Keratinocyte (primary cell): ENCODE results near the gene CARD9. TPM values are rescaled to one million over a fixed set of nuclear protein-coding genes. Genes with fewer than 3 reads are reported as not detected.

Experiments used
- DNase-seq: peaks from one replicate; pipeline ENCODE4 v3.0.0-alpha.2; 2011; ENCODE audit warnings: low read depth, missing footprints, low spot score
- FAIRE-seq: peaks from 2 replicates; lab custom pipeline; 2011; peaks lifted over from hg19 to GRCh38; lab: Jason Lieb, UNC
- H2AFZ ChIP-seq: 2 replicates; pipeline ENCODE4 v1.6.0; 2012; ENCODE audit warnings: low read length, control low read depth, inconsistent platforms; ENCODE audit not compliant: control insufficient read depth
- H3K27ac ChIP-seq: 2 replicates; pipeline ENCODE4 v1.5.1; 2011; ENCODE audit warnings: low read length; ENCODE audit not compliant: control insufficient read depth, insufficient read depth
- H3K27me3 ChIP-seq: 3 replicates; pipeline ENCODE4 v1.6.0; 2011; ENCODE audit warnings: low read length; ENCODE audit not compliant: control insufficient read depth, insufficient read depth; ENCODE audit errors: extremely low read depth
- H3K36me3 ChIP-seq, 2 experiments: 2 replicates in 1 of 2; 3 replicates in 1 of 2; pipeline ENCODE4 v1.5.1; 2011; ENCODE audit warnings: low read length in 2 of 2, mild to moderate bottlenecking in 1 of 2; ENCODE audit not compliant: control insufficient read depth in 2 of 2, insufficient read depth in 2 of 2; ENCODE audit errors: extremely low read depth in 1 of 2
- H3K4me1 ChIP-seq: 3 replicates; pipeline ENCODE4 v1.5.1; 2011; ENCODE audit warnings: low read length; ENCODE audit not compliant: control insufficient read depth, insufficient read depth; ENCODE audit errors: extremely low read depth
- H3K4me2 ChIP-seq: 3 replicates; pipeline ENCODE4 v1.6.0; 2011; ENCODE audit warnings: low read depth, low read length; ENCODE audit not compliant: control insufficient read depth, insufficient read depth; ENCODE audit errors: extremely low read depth
- H3K4me3 ChIP-seq, 3 experiments: fragments of 200-600 bp in 1 of 3; sonication (generic) in 1 of 3; 2 replicates in 2 of 3; 3 replicates in 1 of 3; pipeline ENCODE4 v1.5.1; 2011 to 2016; ENCODE audit warnings: low read length in 3 of 3, mild to moderate bottlenecking in 3 of 3, control low read depth in 2 of 3, inconsistent platforms in 1 of 3, low read depth in 1 of 3, mixed read lengths in 1 of 3, mixed run types in 1 of 3, moderate library complexity in 1 of 3; ENCODE audit not compliant: control insufficient read depth in 2 of 3, insufficient read depth in 2 of 3; ENCODE audit errors: extremely low read depth in 1 of 3
- H3K79me2 ChIP-seq: 2 replicates; pipeline ENCODE4 v1.6.0; 2012; ENCODE audit warnings: low read length; ENCODE audit not compliant: control insufficient read depth, insufficient read depth
- H3K9ac ChIP-seq: 3 replicates; pipeline ENCODE4 v1.6.0; 2011; ENCODE audit warnings: low read length; ENCODE audit not compliant: control insufficient read depth, insufficient read depth; ENCODE audit errors: extremely low read depth
- H3K9me1 ChIP-seq: 3 replicates; pipeline ENCODE4 v1.6.0; 2011; ENCODE audit warnings: low read length; ENCODE audit not compliant: control insufficient read depth, insufficient read depth; ENCODE audit errors: extremely low read depth
- H3K9me3 ChIP-seq: 2 replicates; pipeline ENCODE4 v1.5.1; 2012; ENCODE audit warnings: low read depth, low read length; ENCODE audit not compliant: control insufficient read depth
- H4K20me1 ChIP-seq: 3 replicates; pipeline ENCODE4 v1.6.0; 2011; ENCODE audit warnings: low read length; ENCODE audit not compliant: control insufficient read depth, insufficient read depth; ENCODE audit errors: extremely low read depth
- CTCF ChIP-seq, 3 experiments: IDR thresholded peaks in 1 of 3; conservative IDR thresholded peaks in 1 of 3; optimal IDR thresholded peaks in 1 of 3; 2 replicates in 2 of 3; 3 replicates in 1 of 3; pipeline versions ENCODE3 to v1.5.1; 2011; ENCODE audit warnings: low read length in 3 of 3, mild to moderate bottlenecking in 3 of 3, moderate library complexity in 2 of 3, control low read depth in 1 of 3, inconsistent platforms in 1 of 3; ENCODE audit not compliant: insufficient read depth in 2 of 3; ENCODE audit errors: extremely low read depth in 1 of 3
- EZH2 ChIP-seq: IDR thresholded peaks from one replicate; pipeline ENCODE4 v1.6.1; 2012; ENCODE audit warnings: inconsistent platforms, mild to moderate bottlenecking, low read length, moderate library complexity
- dilution Hi-C: fragments of 300-500 bp; cut with MboI; formaldehyde crosslinking; loops from one replicate; pipeline ENCODE4 v1.7.0; 2020; ENCODE audit warnings: low sequenced_read_pairs; ENCODE audit not compliant: extremely low pct_ligation_motif_present
- polyA plus RNA-seq, 5 experiments: library from polyadenylated mRNA; depleted of rRNA in 3 of 5; stranded (reverse) in 3 of 5; stranded (forward) in 1 of 5; unstranded in 1 of 5; fragments of >200 nt; gene quantifications; 1 replicate in 1 of 5; 2 replicates in 3 of 5; 3 replicates in 1 of 5; pipeline versions ENCODE4 v1.2.1 to v1.2.3, GENCODE V29; 2011 to 2012; ENCODE audit warnings: missing spikeins in 2 of 5, low read depth in 1 of 5, low replicate concordance in 1 of 5

Gene CARD9
- polyA plus RNA-seq, 1 donor (not counting 4 experiments of a cell fraction or from before 2014, with no cell fraction given): 0.07 TPM

GRCh38 chr9:136381966-136382513 lies 8.6 kb upstream of the CARD9 start:
- H3K9ac ChIP-seq: no peak overlapping the region
- H4K20me1 ChIP-seq: peaks cover under 1% of the 10 kb centered on the region
- no peaks in the 10 kb centered on the region for H3K9me1 ChIP-seq
- no peaks in the 10 kb centered on the region for H3K27me3 ChIP-seq
- no peak overlapping the region for H3K4me2 ChIP-seq
- no peak overlapping the region for H3K27ac ChIP-seq
- dilution Hi-C loops: no loop called here
- DNase-seq: no peak
- no peaks in the 10 kb centered on the region for H3K4me1 ChIP-seq
- H2AFZ ChIP-seq: no peak overlapping the region
- H3K79me2 ChIP-seq: no peaks in the 10 kb centered on the region
- peaks cover 28 to 42% of the 10 kb centered on the region in 2 experiments for H3K36me3 ChIP-seq
- FAIRE-seq: no peak
- TF ChIP-seq CTCF (optimal IDR thresholded peaks at IDR 0.05 in 1 of 3, IDR thresholded peaks at IDR 0.05 in 1 of 3, conservative IDR thresholded peaks at IDR 0.05 in 1 of 3; ENCODE audit: extremely low read depth in 1 of 3, insufficient read depth in 2 of 3, low read length in 3 of 3) (no peak), EZH2 (no peak)
- no peak overlapping the region for H3K4me3 ChIP-seq
- H3K9me3 ChIP-seq: no peaks in the 10 kb centered on the region

- no peak overlapping the region for H3K4me2 ChIP-seq
- no peaks in the 10 kb centered on the region for H3K27me3 ChIP-seq
- FAIRE-seq (no peak), DNase-seq (no peak)
- no peaks in the 10 kb centered on the region for H3K9me1 ChIP-seq
- H3K4me3 ChIP-seq: no peak overlapping the region
- H3K4me1 ChIP-seq: no peaks in the 10 kb centered on the region
- H2AFZ ChIP-seq: no peak overlapping the region
- H3K9me3 ChIP-seq: no peaks in the 10 kb centered on the region
- peaks cover 25 to 42% of the 10 kb centered on the region in 2 experiments for H3K36me3 ChIP-seq
- H3K27ac ChIP-seq: no peak overlapping the region
- no peaks in the 10 kb centered on the region for H3K79me2 ChIP-seq
- dilution Hi-C loops: no loop called here
- H3K9ac ChIP-seq: no peak overlapping the region
- TF ChIP-seq EZH2 (no peak), CTCF (optimal IDR thresholded peaks at IDR 0.05 in 1 of 3, IDR thresholded peaks at IDR 0.05 in 1 of 3, conservative IDR thresholded peaks at IDR 0.05 in 1 of 3; ENCODE audit: extremely low read depth in 1 of 3, insufficient read depth in 2 of 3, low read length in 3 of 3) (no peak)
- H4K20me1 ChIP-seq: peaks cover 2% of the 10 kb centered on the region
These were observed 7.8 kb upstream of the CARD9 start for GRCh38 chr9:136381311-136381710.
